ENCODE data around the gene SPRTN. TPM values are rescaled to one million over a fixed set of nuclear protein-coding genes. Genes with fewer than 3 reads are reported as not detected.

SPRTN gene
- total and polyA plus RNA-seq, 2 of the 8 experiments (the other 6 are each of a cell fraction or from before 2014, with no cell fraction given): 6.6 to 15.1 TPM

DNA sequence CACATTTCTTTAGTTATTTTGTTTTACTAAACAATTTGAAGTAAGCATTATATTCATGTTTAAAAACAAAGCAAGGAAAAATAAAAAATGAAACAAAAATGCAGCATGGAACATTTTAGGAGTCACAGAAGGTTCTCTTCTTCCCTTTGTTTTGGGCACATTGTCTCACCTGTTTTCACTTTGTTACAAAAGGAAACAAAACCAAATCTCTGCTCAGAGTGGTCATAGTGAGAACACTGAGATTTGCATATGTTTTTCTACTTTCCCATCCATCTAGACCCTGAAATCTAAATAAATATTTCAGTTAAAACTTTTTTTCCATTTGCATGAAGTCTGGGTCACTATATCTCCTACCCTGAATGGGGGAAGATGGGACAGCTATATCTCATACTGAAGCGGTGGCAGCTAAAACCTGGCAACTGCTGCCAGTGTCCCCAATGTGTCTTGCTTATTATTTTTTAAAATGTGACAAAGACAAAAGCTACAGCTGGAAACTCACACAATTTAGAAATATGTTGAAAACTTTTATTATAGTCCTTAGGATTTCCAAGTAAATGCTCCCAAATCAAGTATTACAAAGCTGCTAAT is 3.9 kb upstream of the SPRTN start:
- Histone ChIP-seq H3K4me1 (replicated peaks in 1 of 4; ENCODE audit: control insufficient read depth in 3 of 4, insufficient read depth in 4 of 4, low read length in 3 of 4) (peaks cover 3 to 14% (median 5%) of the 10 kb centered on the region in 4 experiments), H3K18ac (ENCODE audit: extremely low read depth, low read length) (no peak overlapping the region), H3K23ac (ENCODE audit: insufficient read length) (no peak overlapping the region), H2BK12ac (ENCODE audit: low read depth, low read length) (no peak overlapping the region), H3K4ac (replicated peaks; ENCODE audit: insufficient read length, low read depth, low read length) (no peak overlapping the region), H3K4me3 (ENCODE audit: extremely low read depth in 1 of 4, insufficient read depth in 2 of 4, low read depth in 3 of 4, low read length in 4 of 4) (peak overlapping the region in 3 of 4 experiments; percentile 26 to 56 (median 26); a peak in 4 of 8 replicates), H2BK120ac (replicated peaks; ENCODE audit: low read depth, low read length) (no peak overlapping the region), H3K4me2 (ENCODE audit: insufficient read depth in 1 of 2, low read depth in 2 of 2, low read length in 2 of 2) (peak overlapping the region; percentile 56 to 93), H3K79me1 (ENCODE audit: low read depth, low read length) (peaks cover 8% of the 10 kb centered on the region; the same call in 1 of the 2 replicates), H3K27me3 (replicated peaks in 1 of 4; ENCODE audit: control insufficient read depth in 3 of 4, extremely low read depth in 1 of 4, insufficient read depth in 3 of 4, low read length in 3 of 4) (no peaks in the 10 kb centered on the region), H4K5ac (ENCODE audit: insufficient read length, low read depth, low read length) (no peak overlapping the region), H3K9ac (replicated peaks in 1 of 4; ENCODE audit: extremely low read depth in 1 of 4, low read depth in 3 of 4, low read length in 3 of 4) (no peak overlapping the region), H2BK20ac (ENCODE audit: low read length) (no peak overlapping the region), H4K20me1 (replicated peaks in 1 of 2; ENCODE audit: control insufficient read depth in 1 of 2, insufficient read depth in 2 of 2, low read length in 2 of 2) (peaks cover 5% of the 10 kb centered on the region in 2 experiments), H3K23me2 (ENCODE audit: low read depth, low read length) (peaks cover 20% of the 10 kb centered on the region), H2BK5ac (ENCODE audit: low read depth, low read length) (no peak overlapping the region), H3K14ac (ENCODE audit: insufficient read length) (no peak overlapping the region), H3K79me2 (ENCODE audit: control insufficient read depth in 1 of 2, insufficient read depth in 2 of 2, low read length in 2 of 2) (peaks cover 13 to 52% of the 10 kb centered on the region in 2 experiments), H4K91ac (replicated peaks; ENCODE audit: insufficient read length, low read length) (no peak overlapping the region), H3K36me3 (ENCODE audit: control insufficient read depth in 2 of 4, insufficient read depth in 4 of 4, low read length in 3 of 4) (0 out of 8 replicates have a peak, but pooled peaks cover 0 to 3% (median 0%) of the 10 kb centered on the region in 4 experiments), H3K56ac (replicated peaks; ENCODE audit: insufficient read length, low read depth, low read length) (no peak overlapping the region), H3K9me3 (ENCODE audit: insufficient read depth in 2 of 2, low read depth in 1 of 2, low read length in 1 of 2) (no peaks in the 10 kb centered on the region), H2BK15ac (ENCODE audit: low read length) (no peak overlapping the region), H2AFZ (ENCODE audit: low read length) (no peak overlapping the region), H4K8ac (ENCODE audit: extremely low read depth, insufficient read depth, low read length) (no peak overlapping the region), H2AK5ac (ENCODE audit: low read depth, low read length) (no peak overlapping the region), H3K27ac (ENCODE audit: low read depth, low read length) (no peak overlapping the region)
- WGBS, 2 experiments (ENCODE audit: extremely low coverage in 1 of 2, insufficient coverage in 1 of 2, insufficient read length in 1 of 2, insufficient replicate concordance in 2 of 2, low coverage in 1 of 2, low lambda C conversion rate in 2 of 2, missing lambda C conversion rate in 1 of 2): 67% methylated on average over 1 of the region's 1 CpG; no CpG with 5 or more reads in 1 of the 2 experiments
- ChIA-PET CTCF (ENCODE audit: partially characterized antibody) (interaction anchor here (1.2 kb wide), 1 partner anchor 17 kb away, joined by 4 read pairs; no protein-coding TSS in a partner anchor), POLR2A (ENCODE audit: partially characterized antibody) (no interaction called here)
- FAIRE-seq (no peak), DNase-seq (ENCODE audit: low read depth in 1 of 2, low spot score in 2 of 2) (no peak)
- TF ChIP-seq FOSL1 (IDR thresholded peaks at IDR 0.05; ENCODE audit: insufficient read depth, low read depth, low read length): no peak
- no peak for TF ChIP-seq SAP30 (IDR thresholded peaks at IDR 0.05; ENCODE audit: insufficient read depth, insufficient replicate concordance, low read length)
- TF ChIP-seq HDAC6 (IDR thresholded peaks at IDR 0.05; ENCODE audit: low read depth, low read length): no peak
- no peak for TF ChIP-seq CREB1 (IDR thresholded peaks at IDR 0.05)
- no peak for TF ChIP-seq RNF2 (IDR thresholded peaks at IDR 0.05; ENCODE audit: borderline replicate concordance, low read depth, low read length, missing control alignments, poor library complexity, severe bottlenecking)
- no peak for TF ChIP-seq RBBP5 (IDR thresholded peaks at IDR 0.05; ENCODE audit: borderline replicate concordance, low read depth, low read length)
- no peak for TF ChIP-seq CBX5 (IDR thresholded peaks at IDR 0.05; ENCODE audit: low read depth, low read length)
- TF ChIP-seq, protein P1, sequence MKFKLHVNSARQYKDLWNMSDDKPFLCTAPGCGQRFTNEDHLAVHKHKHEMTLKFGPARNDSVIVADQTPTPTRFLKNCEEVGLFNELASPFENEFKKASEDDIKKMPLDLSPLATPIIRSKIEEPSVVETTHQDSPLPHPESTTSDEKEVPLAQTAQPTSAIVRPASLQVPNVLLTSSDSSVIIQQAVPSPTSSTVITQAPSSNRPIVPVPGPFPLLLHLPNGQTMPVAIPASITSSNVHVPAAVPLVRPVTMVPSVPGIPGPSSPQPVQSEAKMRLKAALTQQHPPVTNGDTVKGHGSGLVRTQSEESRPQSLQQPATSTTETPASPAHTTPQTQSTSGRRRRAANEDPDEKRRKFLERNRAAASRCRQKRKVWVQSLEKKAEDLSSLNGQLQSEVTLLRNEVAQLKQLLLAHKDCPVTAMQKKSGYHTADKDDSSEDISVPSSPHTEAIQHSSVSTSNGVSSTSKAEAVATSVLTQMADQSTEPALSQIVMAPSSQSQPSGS (IDR thresholded peaks at IDR 0.05; ENCODE audit: low read length): no peak
- no peak for TF ChIP-seq SP2 (IDR thresholded peaks at IDR 0.05; ENCODE audit: low read length)
- TF ChIP-seq GABPA (IDR thresholded peaks at IDR 0.05; ENCODE audit: borderline replicate concordance, insufficient read depth, low read length): no peak
- no peak for TF ChIP-seq SIX5 (IDR thresholded peaks at IDR 0.05; ENCODE audit: low read depth, low read length)
